Suppressor macrophage (primary cell): ENCODE measurements around the gene EPHA5.

Source experiments
- DNase-seq, 4 experiments: peaks; one replicate each; pipeline ENCODE4 v3.0.0-alpha.2; 2020 to 2022

The EPHA5 gene

GRCh38 chr4:65482410-65482809, 187.9 kb downstream of the EPHA5 start:
- no peak for DNase-seq

- DNase-seq: no peak
These were observed 197.8 kb downstream of the EPHA5 start for GRCh38 chr4:65472531-65472930.

GRCh38 chr4:65467068-65467680, 203.1 kb downstream of the EPHA5 start:
- no peak for DNase-seq

GRCh38 chr4:65461781-65462180, 208.5 kb downstream of the EPHA5 start:
- DNase-seq: no peak

GRCh38 chr4:65457011-65457410, 213.3 kb downstream of the EPHA5 start:
- DNase-seq: no peak

GRCh38 chr4:65456579-65456978, 213.7 kb downstream of the EPHA5 start:
- no peak for DNase-seq

GRCh38 chr4:65453398-65453797, 216.9 kb downstream of the EPHA5 start:
- no peak for DNase-seq

GRCh38 chr4:65450899-65451298, 219.4 kb downstream of the EPHA5 start:
- no peak for DNase-seq

GRCh38 chr4:65437102-65437501, 233.2 kb downstream of the EPHA5 start:
- DNase-seq: no peak

GRCh38 chr4:65422109-65422508, 248.2 kb downstream of the EPHA5 start:
- DNase-seq: no peak

- no peak for DNase-seq
These were observed 250.3 kb downstream of the EPHA5 start for GRCh38 chr4:65420036-65420435.

- DNase-seq: no peak
These were observed 253.4 kb downstream of the EPHA5 start for GRCh38 chr4:65416891-65417290.

- DNase-seq: no peak
These were observed 262.8 kb downstream of the EPHA5 start for GRCh38 chr4:65407483-65407882.

- DNase-seq: no peak
These were observed 269.2 kb downstream of the EPHA5 start for GRCh38 chr4:65401083-65401482.

- no peak for DNase-seq
These were observed 271.2 kb downstream of the EPHA5 start for GRCh38 chr4:65399084-65399483.

GRCh38 chr4:65393078-65393477, 277.2 kb downstream of the EPHA5 start:
- no peak for DNase-seq

GRCh38 chr4:65392488-65392887, 277.8 kb downstream of the EPHA5 start:
- DNase-seq: no peak

GRCh38 chr4:65391814-65392213, 278.5 kb downstream of the EPHA5 start:
- no peak for DNase-seq

- no peak for DNase-seq
These were observed 278.9 kb downstream of the EPHA5 start for GRCh38 chr4:65391382-65391781.

- DNase-seq: no peak
These were observed 283.4 kb downstream of the EPHA5 start for GRCh38 chr4:65386927-65387326.

GRCh38 chr4:65383589-65384305, 286.5 kb downstream of the EPHA5 start:
- no peak for DNase-seq

- no peak for DNase-seq
These were observed 288.6 kb downstream of the EPHA5 start for GRCh38 chr4:65381648-65382047.

- DNase-seq: no peak
These were observed 299.6 kb downstream of the EPHA5 start for GRCh38 chr4:65370709-65371108.

GRCh38 chr4:65367306-65367705, 303.0 kb downstream of the EPHA5 start:
- no peak for DNase-seq

GRCh38 chr4:65358914-65359313, 311.4 kb downstream of the EPHA5 start:
- DNase-seq: no peak
